Upper lobe of right lung (tissue), 1 donor: ENCODE measurements around the gene FRG2. TPM values are rescaled to one million over a fixed set of nuclear protein-coding genes. Genes with fewer than 3 reads are reported as not detected.
"Not testable (repeated sequence)": the region's sequence is repeated elsewhere in the genome, so short reads cannot be mapped to it uniquely, and the experiment has no call there.

Experiments
- ATAC-seq: fragments of 200-7000 bp; cut with Tn5 transposase; one replicate; pipeline ENCODE4 v1.9.1; 2020; ENCODE audit warnings: mild to moderate bottlenecking, moderate library complexity
- DNase-seq: peaks from one replicate; pipeline ENCODE4 v3.0.0-alpha.2; 2020
- H3K27ac ChIP-seq: fragments of 200-600 bp; one replicate; pipeline ENCODE4 v1.8.0; 2022
- H3K27me3 ChIP-seq: fragments of 200-600 bp; one replicate; pipeline ENCODE4 v1.8.0; 2022; ENCODE audit warnings: mild to moderate bottlenecking
- H3K36me3 ChIP-seq: fragments of 200-600 bp; one replicate; pipeline ENCODE4 v1.8.0; 2022
- H3K4me1 ChIP-seq: fragments of 200-600 bp; one replicate; pipeline ENCODE4 v1.8.0; 2022
- H3K4me3 ChIP-seq: fragments of 200-600 bp; one replicate; pipeline ENCODE4 v1.8.0; 2022; ENCODE audit warnings: mild to moderate bottlenecking
- H3K9me3 ChIP-seq: fragments of 200-600 bp; one replicate; pipeline ENCODE4 v1.8.0; 2022
- intact Hi-C: fragments of 100-400 bp; cut with DNase I; formaldehyde crosslinking; loops from one replicate; pipeline ENCODE4 v1.11.0; 2022
- total RNA-seq: library from RNA; stranded (reverse); fragmentation: NEBNext Ultra II Directional; extraction: Animal tissue kit (Norgen Biotek cat#: 25700); gene quantifications from one replicate; pipeline ENCODE4 v1.2.1, GENCODE V29; 2021
- TF ChIP-seq, protein P1 (sequence below): fragments of 200-600 bp; IDR thresholded peaks from one replicate; pipeline ENCODE4 v1.8.0; 2022; ENCODE audit warnings: antibody characterized with exemption
- donor health status: DM: no; HTN: yes; CAD: no; lungs with severe emphysema.

The FRG2 gene
- total RNA-seq, 1 donor from 2014 or later, result not detected

DNA sequence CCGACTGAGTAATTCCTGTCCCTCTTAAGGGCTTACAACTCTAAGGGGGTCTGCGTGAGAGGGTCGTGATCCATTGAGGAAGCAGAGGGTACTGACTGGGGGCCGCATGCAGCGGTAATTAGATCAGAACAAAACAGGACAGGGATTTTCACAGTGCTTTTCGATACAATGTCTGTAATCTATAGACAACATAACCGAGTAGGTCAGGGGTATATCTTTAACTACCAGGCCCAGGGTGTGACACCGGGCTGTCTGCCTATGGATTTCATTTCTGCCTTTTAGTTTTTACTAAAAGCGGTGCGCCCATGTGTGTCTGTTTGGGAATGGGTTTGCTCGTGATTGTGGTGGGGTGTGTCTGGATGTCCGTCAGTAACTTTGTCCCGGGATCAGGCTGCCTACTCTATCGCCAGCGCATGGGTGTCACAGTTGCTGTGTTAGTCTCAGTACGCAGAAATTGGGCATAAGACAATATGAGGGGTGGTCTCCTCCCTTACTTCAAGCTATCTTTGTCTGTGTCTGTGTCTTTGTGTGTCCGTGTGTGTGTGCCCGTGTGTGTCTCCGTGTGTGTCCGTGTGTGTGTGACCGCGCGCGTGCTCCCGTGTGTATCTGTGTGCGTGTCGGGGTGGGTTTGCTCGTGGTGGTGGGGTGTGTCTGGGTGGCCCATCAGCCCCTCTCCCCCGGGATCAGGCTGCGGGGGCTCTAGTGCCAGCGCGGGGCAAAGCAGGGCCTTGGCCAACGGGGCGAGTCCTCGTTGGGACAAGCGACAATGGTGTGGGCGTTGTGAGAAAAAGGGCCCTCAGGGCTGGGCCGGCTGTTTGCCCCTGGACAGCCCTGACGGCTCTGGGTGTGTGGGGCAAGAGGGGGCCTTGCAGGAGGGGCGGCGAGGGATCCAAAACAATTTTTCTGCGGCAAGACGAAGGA, 10.4 kb downstream of the FRG2 start:
- ATAC-seq, result no peak
- intact Hi-C loops, result no loop called here
- H3K27me3 ChIP-seq, result peaks cover 87% of the 10 kb centered on the region
- H3K36me3 ChIP-seq, result no peaks in the 10 kb centered on the region
- H3K4me1 ChIP-seq, result no peaks in the 10 kb centered on the region
- no peak for DNase-seq
- TF ChIP-seq, protein P1, sequence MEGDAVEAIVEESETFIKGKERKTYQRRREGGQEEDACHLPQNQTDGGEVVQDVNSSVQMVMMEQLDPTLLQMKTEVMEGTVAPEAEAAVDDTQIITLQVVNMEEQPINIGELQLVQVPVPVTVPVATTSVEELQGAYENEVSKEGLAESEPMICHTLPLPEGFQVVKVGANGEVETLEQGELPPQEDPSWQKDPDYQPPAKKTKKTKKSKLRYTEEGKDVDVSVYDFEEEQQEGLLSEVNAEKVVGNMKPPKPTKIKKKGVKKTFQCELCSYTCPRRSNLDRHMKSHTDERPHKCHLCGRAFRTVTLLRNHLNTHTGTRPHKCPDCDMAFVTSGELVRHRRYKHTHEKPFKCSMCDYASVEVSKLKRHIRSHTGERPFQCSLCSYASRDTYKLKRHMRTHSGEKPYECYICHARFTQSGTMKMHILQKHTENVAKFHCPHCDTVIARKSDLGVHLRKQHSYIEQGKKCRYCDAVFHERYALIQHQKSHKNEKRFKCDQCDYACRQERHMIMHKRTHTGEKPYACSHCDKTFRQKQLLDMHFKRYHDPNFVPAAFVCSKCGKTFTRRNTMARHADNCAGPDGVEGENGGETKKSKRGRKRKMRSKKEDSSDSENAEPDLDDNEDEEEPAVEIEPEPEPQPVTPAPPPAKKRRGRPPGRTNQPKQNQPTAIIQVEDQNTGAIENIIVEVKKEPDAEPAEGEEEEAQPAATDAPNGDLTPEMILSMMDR, result no peak
- H3K27ac ChIP-seq, result no peak overlapping the region
- no peaks in the 10 kb centered on the region for H3K9me3 ChIP-seq
- H3K4me3 ChIP-seq, result no peak overlapping the region

DNA sequence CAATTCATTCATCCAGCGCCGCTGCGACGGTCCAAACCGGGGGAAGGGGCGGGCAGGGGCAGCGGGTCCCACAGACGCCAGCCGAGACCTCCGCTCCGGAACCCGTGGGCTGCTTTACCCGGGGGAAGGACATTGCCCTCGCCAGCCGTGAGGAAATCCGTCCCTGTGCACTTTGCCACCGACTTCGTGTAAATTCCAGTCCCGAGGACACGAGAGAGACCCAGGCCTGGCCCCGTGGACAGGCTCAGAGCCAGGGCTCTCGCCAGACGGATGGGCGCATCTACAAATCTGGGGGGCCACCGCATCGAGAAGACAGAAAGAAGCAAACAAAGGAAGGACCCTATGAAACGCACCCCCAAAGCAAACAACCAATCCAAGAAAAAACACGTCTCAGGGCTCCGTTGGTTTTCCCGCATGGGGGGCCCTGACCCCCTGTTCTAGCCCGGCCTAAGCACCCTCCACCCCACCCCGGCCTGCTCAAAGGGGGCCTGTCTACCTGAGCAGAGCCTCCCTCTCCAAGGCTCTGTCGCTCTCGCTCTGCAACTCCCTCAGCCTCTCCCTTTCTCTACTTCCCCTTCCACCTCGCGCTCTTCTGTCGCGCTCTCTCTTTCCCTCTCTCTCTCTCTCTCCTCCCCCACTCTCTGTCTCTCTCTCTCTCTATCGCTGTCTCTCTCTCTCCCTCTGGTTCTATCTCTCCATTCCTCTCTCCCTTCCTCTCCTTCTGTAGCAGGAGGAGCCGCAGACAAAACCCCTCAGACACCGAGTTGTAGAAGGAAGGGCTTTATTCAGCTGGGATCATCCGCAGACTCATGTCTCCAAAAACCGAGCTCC, 11.3 kb downstream of the FRG2 start:
- Histone ChIP-seq H3K4me3 (no peak overlapping the region), H3K9me3 (no peaks in the 10 kb centered on the region), H3K27ac (no peak overlapping the region), H3K27me3 (peaks cover 84% of the 10 kb centered on the region), H3K36me3 (no peaks in the 10 kb centered on the region), H3K4me1 (no peaks in the 10 kb centered on the region)
- TF ChIP-seq, protein P1, result no peak
- intact Hi-C loops, result no loop called here
- DNase-seq (no peak), ATAC-seq (no peak)

DNA sequence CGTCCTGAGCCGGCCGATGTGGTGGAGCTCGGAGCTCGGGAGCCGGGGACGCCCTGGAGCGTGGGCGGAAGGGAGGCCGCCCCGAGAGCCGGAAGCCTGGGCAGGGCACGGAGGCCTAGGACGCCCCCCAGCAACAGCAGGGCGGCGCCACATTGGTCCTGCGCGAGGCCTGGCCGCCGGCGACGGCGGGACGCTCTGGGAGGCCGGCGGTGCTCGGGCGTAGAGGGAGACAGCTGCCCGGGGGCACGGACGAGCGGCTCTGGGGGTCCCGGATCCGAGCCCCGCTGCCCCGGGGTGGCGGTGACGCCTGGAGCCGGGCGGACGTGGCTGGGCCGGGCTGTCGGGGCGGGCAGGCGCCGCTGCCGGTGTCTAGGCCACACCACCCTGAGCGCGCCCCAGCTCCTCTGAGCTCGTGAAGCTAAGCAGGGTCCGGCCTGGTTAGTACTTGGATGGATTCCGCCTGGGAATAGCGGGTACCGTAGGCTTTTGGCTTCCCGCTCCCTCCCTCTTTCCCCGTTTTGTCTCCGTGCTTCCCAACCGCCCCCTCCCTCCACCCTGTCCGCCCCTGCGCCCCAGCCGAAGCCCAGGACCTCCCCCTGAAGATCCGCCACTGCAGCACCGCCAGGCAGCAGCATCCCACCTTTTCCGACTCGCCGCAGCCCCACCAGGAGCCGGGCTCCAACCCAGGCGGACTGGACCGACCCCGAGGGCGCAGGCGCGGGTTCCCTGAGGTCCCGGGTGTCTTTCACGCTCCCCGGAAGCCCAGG, 12.1 kb downstream of the FRG2 start:
- TF ChIP-seq, protein P1, result no peak
- intact Hi-C loops, result no loop called here
- Histone ChIP-seq H3K27me3 (peaks cover 81% of the 10 kb centered on the region), H3K27ac (no peak overlapping the region), H3K36me3 (no peaks in the 10 kb centered on the region), H3K4me1 (no peaks in the 10 kb centered on the region), H3K9me3 (no peaks in the 10 kb centered on the region), H3K4me3 (peak overlapping the region; percentile 5)
- ATAC-seq (peak; percentile 55), DNase-seq (no peak)

DNA sequence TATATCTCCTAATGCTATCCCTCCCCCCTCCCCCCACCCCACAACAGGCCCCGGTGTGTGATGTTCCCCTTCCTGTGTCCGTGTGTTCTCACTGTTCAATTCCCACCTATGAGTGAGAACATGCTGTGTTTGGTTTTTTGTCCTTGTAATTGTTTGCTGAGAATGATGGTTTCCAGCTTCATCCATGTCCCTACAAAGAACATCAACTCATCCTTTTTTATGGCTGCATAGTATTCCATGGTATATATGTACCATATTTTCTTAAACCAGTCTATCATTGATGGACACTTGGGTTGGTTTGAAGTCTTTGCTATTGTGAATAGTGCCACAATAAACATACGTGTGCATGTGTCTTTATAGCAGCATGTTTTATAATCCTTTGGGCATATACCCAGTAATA, 37.1 kb downstream of the FRG2 start:
- H3K9me3 ChIP-seq, H3K27ac ChIP-seq, DNase-seq, H3K4me1 ChIP-seq, intact Hi-C loops, H3K4me3 ChIP-seq, ATAC-seq, H3K27me3 ChIP-seq, H3K36me3 ChIP-seq: not testable (repeated sequence)

DNA sequence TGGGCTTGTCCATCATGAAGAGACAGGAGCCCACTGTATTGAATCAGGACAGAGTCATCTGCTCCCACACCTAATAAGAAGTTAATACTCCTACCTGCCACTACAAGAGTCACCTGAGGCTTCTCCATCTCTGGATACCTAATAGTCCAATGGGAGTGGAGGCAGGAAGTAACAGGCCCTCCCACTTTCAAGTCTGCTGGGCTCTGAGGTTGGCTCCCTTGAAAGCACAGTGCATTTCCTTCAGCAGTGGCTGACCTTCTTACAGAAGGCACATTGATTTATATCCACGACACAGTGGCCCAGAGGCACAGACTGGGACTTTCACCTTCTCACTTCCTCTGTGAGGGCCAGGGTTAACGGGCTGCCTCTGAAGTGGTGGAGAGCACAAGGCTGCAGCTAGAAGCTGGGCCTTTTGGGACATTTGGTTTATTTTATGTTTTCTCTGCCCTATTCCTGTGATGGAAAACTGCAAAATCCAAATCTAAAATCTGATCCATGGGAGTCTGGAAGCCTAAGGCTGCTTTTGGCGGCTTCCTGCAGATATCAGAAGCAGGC, 38.1 kb downstream of the FRG2 start:
- intact Hi-C loops, result no loop called here
- DNase-seq (no peak), ATAC-seq (no peak)
- H3K4me3 ChIP-seq, result no peak overlapping the region
- H3K4me1 ChIP-seq, result no peaks in the 10 kb centered on the region
- TF ChIP-seq, protein P1, result no peak
- no peaks in the 10 kb centered on the region for H3K27me3 ChIP-seq
- no peaks in the 10 kb centered on the region for H3K9me3 ChIP-seq
- H3K27ac ChIP-seq, result no peak overlapping the region
- H3K36me3 ChIP-seq, result no peaks in the 10 kb centered on the region

DNA sequence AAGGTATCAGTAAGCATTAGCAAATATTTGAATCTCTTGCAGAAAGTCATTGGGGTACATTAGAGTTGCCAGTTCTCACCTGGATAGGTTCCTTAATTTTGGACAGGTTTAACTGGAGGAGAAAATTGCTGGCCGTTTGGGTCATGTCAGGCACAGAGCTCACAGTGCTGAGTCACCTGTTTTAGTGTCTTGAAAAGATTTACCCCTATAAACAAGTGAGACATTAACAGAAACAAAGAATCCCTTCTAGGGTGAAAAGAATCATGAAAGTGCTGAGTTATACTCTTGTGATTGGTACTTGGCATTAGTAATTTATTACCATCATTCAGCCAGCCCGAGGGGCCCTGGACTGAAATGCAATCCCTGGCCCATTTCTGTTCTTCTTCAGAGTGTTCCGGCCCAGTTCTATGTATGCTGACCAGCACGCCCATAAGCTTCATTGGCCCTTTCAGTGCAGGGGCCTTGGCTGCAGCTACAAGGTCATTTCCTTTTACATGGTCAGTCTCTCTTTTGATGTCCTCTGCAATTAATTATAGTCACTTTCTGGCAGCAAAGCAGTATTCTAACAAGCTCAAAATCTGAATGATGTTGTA, 41.3 kb downstream of the FRG2 start:
- ATAC-seq, intact Hi-C loops, DNase-seq, H3K4me3 ChIP-seq, H3K36me3 ChIP-seq, H3K27me3 ChIP-seq, H3K4me1 ChIP-seq, H3K27ac ChIP-seq, H3K9me3 ChIP-seq: not testable (repeated sequence)

DNA sequence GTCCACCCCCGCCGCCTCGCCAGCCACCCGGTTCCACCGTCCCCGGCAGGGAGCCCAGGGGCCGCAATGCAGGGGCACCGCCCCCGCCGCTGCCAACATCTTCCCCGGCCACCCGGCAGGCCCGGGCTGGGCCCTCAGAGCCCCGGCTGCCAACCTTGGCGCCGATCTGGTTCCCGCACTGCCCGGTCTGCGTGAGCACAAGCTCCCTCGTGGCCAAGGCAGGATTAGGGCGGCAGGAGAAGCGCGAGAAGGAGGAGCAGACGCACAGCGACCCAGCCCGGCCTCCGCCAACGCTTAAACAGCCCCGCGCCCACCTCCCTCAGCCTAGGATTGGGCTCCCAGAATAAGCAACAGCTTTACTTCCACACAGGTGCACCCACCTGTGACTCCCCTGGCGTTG, 42.4 kb downstream of the FRG2 start:
- H3K4me3 ChIP-seq, H3K27ac ChIP-seq, intact Hi-C loops, H3K4me1 ChIP-seq, H3K27me3 ChIP-seq, DNase-seq, H3K36me3 ChIP-seq, ATAC-seq, H3K9me3 ChIP-seq: not testable (repeated sequence)

DNA sequence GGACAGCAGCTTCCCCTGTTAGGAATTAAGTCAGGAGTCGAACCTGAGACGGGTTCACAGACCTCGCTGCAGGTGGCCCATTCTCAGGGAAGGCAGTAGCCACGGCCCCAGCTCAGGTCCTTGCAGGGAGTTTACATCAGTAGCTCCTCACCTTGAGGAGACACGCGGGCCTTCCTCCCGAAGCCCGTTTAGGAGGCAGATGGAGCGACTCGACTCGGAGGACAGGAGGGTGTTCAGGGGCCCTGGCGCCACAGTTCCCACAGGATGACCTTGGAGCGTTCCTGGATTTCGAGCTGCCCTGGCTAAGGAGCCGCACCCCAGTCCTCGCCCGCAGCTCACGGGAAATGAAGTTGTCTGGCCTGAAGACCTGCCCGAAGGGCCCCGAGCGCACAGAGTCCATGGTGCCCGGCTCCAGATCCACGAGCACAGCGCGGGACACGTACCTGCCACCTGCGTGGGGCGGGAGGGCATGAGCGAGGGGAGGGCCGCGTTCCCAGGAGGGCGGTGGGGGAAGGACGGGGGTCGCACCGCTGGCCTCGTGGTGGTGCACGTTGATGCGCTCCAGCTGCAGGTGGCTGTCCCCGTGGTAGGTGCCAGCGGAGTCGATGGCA, 43.0 kb downstream of the FRG2 start:
- H3K9me3 ChIP-seq, H3K27me3 ChIP-seq, DNase-seq, H3K4me3 ChIP-seq, H3K4me1 ChIP-seq, ATAC-seq, H3K36me3 ChIP-seq, intact Hi-C loops, H3K27ac ChIP-seq: not testable (repeated sequence)
